CD4-positive, CD25-positive, alpha-beta regulatory T cell (primary cell): ENCODE data around the gene TMEM229B. TPM values are rescaled to one million over a fixed set of nuclear protein-coding genes. Genes with fewer than 3 reads are reported as not detected.
"Not testable (repeated sequence)": the region's sequence is repeated elsewhere in the genome, so short reads cannot be mapped to it uniquely, and the experiment has no call there.

Experiments
- ATAC-seq, 2 donors: fragments of 150-1000 bp; cut with Tn5 transposase; one replicate each; pipeline ENCODE4 v1.10.0; 2021; ENCODE audit warnings: low read depth in 2 of 2, moderate number of reproducible peaks in 2 of 2, moderate library complexity in 1 of 2
- DNase-seq, 3 donors: peaks; one replicate each; pipeline versions ENCODE4 v3.0.0 to v3.0.0-alpha.2; 2012 to 2022; ENCODE audit warnings: mixed read lengths in 1 of 3
- H3K27ac ChIP-seq: one replicate; pipeline ENCODE4 v1.7.0; 2013; ENCODE audit warnings: mild to moderate bottlenecking, low read length; ENCODE audit not compliant: insufficient read depth, poor library complexity, severe bottlenecking
- H3K27me3 ChIP-seq: one replicate; pipeline ENCODE4 v1.7.0; 2013; ENCODE audit warnings: low read length; ENCODE audit not compliant: control insufficient read depth, insufficient read depth
- H3K36me3 ChIP-seq: one replicate; pipeline ENCODE4 v1.7.0; 2013; ENCODE audit warnings: mild to moderate bottlenecking, low read length, moderate library complexity; ENCODE audit not compliant: control insufficient read depth, insufficient read depth
- H3K4me1 ChIP-seq: 2 replicates; pipeline ENCODE4 v1.7.0; 2013; ENCODE audit warnings: mild to moderate bottlenecking, low read length; ENCODE audit not compliant: insufficient read depth, control insufficient read depth, poor library complexity, severe bottlenecking
- H3K4me3 ChIP-seq: one replicate; pipeline ENCODE4 v1.7.0; 2013; ENCODE audit warnings: low read depth, mild to moderate bottlenecking, low read length, moderate library complexity
- H3K9me3 ChIP-seq, 2 experiments: 1 replicate in 1 of 2; 2 replicates in 1 of 2; pipeline ENCODE4 v1.7.0; 2013; ENCODE audit warnings: low read length in 2 of 2, mild to moderate bottlenecking in 1 of 2, moderate library complexity in 1 of 2; ENCODE audit not compliant: control insufficient read depth in 2 of 2
- H3K27ac Mint-ChIP-seq, 3 donors: one replicate each; pipeline ENCODE4 v1.8.0; 2020 to 2022; ENCODE audit warnings: mild to moderate bottlenecking in 3 of 3, mixed read lengths in 3 of 3, moderate library complexity in 2 of 3
- H3K27me3 Mint-ChIP-seq: one replicate; pipeline ENCODE4 v1.8.0; 2022; ENCODE audit warnings: mild to moderate bottlenecking, mixed read lengths
- H3K36me3 Mint-ChIP-seq: one replicate; pipeline ENCODE4 v1.8.0; 2020; ENCODE audit warnings: mixed read lengths
- H3K4me1 Mint-ChIP-seq, 4 donors: one replicate each; pipeline ENCODE4 v1.8.0; 2020 to 2022; ENCODE audit warnings: mixed read lengths in 4 of 4, mild to moderate bottlenecking in 1 of 4
- H3K4me3 Mint-ChIP-seq, 4 donors: one replicate each; pipeline ENCODE4 v1.8.0; 2020 to 2022; ENCODE audit warnings: mild to moderate bottlenecking in 4 of 4, mixed read lengths in 4 of 4, moderate library complexity in 3 of 4
- H3K9me3 Mint-ChIP-seq, 7 donors: one replicate each; pipeline ENCODE4 v1.8.0; 2020 to 2022; ENCODE audit warnings: mixed read lengths in 7 of 7, mild to moderate bottlenecking in 3 of 7, moderate library complexity in 2 of 7
- polyA plus RNA-seq, 4 donors: library from polyadenylated mRNA; unstranded; fragments of 300-500 nt; fragmentation: Illumina TruSeq; gene quantifications; one replicate each; pipeline ENCODE4 v1.2.3, GENCODE V29; 2021
- total RNA-seq: library from RNA; stranded (reverse); gene quantifications from one replicate; pipeline ENCODE4 v1.2.3, GENCODE V29; 2022

TMEM229B gene
- total and polyA plus RNA-seq, 5 donors from 2014 or later, result 8.2 to 21.6 (median 14.9) TPM

- no peak overlapping the region for H3K27ac Mint-ChIP-seq
Measured at GRCh38 chr14:67461996-67462395, 26.5 kb downstream of the TMEM229B start.

GRCh38 chr14:67461341-67461985 is 27.1 kb downstream of the TMEM229B start:
- Mint-ChIP-seq H3K4me1 (peaks cover 0 to 24% (median 10%) of the 10 kb centered on the region in 4 donors), H3K27me3 (peaks cover 4% of the 10 kb centered on the region), H3K9me3 (peaks cover 0 to 5% (median 0%) of the 10 kb centered on the region in 7 donors), H3K27ac (no peak overlapping the region), H3K4me3 (no peak overlapping the region), H3K36me3 (peaks cover 4% of the 10 kb centered on the region)
- peaks cover 7% of the 10 kb centered on the region for H3K4me1 ChIP-seq
- DNase-seq (no peak), ATAC-seq (no peak)
- no peaks in the 10 kb centered on the region for H3K9me3 ChIP-seq
- no peak overlapping the region for H3K4me3 ChIP-seq
- H3K27me3 ChIP-seq, result no peaks in the 10 kb centered on the region
- H3K27ac ChIP-seq, result no peak overlapping the region
- no peaks in the 10 kb centered on the region for H3K36me3 ChIP-seq

More at GRCh38 chr14:67461996-67462395, 26.5 kb downstream of the TMEM229B start:
- ATAC-seq (no peak), DNase-seq (no peak)
- Histone ChIP-seq H3K27ac (no peak overlapping the region), H3K27me3 (no peaks in the 10 kb centered on the region), H3K36me3 (no peaks in the 10 kb centered on the region), H3K4me3 (no peak overlapping the region), H3K9me3 (no peaks in the 10 kb centered on the region), H3K4me1 (peaks cover 7% of the 10 kb centered on the region)
- H3K4me1 Mint-ChIP-seq, result peaks cover 0 to 24% (median 11%) of the 10 kb centered on the region in 4 donors
- peaks cover 0 to under 1% (median 0%) of the 10 kb centered on the region in 7 donors for H3K9me3 Mint-ChIP-seq
- H3K4me3 Mint-ChIP-seq, result no peak overlapping the region
- H3K36me3 Mint-ChIP-seq, result peaks cover 4% of the 10 kb centered on the region
- peaks cover 4% of the 10 kb centered on the region for H3K27me3 Mint-ChIP-seq

GRCh38 chr14:67459336-67459735 is 29.2 kb downstream of the TMEM229B start:
- Mint-ChIP-seq H3K27ac (no peak overlapping the region), H3K36me3 (peaks cover 5% of the 10 kb centered on the region), H3K4me3 (no peak overlapping the region), H3K4me1 (peaks cover 0 to 18% (median 8%) of the 10 kb centered on the region in 4 donors), H3K9me3 (peaks cover 0 to 6% (median 0%) of the 10 kb centered on the region in 7 donors), H3K27me3 (peaks cover 4% of the 10 kb centered on the region)
- Histone ChIP-seq H3K27ac (no peak overlapping the region), H3K36me3 (no peaks in the 10 kb centered on the region), H3K4me3 (no peak overlapping the region), H3K27me3 (no peaks in the 10 kb centered on the region), H3K9me3 (no peaks in the 10 kb centered on the region), H3K4me1 (peaks cover 6% of the 10 kb centered on the region)
- ATAC-seq, result no peak
- no peak for DNase-seq

- no peaks in the 10 kb centered on the region for H3K36me3 ChIP-seq
- Mint-ChIP-seq H3K9me3 (peaks cover 0 to 6% (median 0%) of the 10 kb centered on the region in 7 donors), H3K27ac (no peak overlapping the region), H3K4me3 (no peak overlapping the region), H3K27me3 (peaks cover 8% of the 10 kb centered on the region), H3K36me3 (peaks cover 7% of the 10 kb centered on the region), H3K4me1 (peaks cover 0 to 14% (median 5%) of the 10 kb centered on the region in 4 donors)
- no peak for DNase-seq
- no peaks in the 10 kb centered on the region for H3K27me3 ChIP-seq
- ATAC-seq, result no peak
- no peaks in the 10 kb centered on the region for H3K9me3 ChIP-seq
- H3K4me3 ChIP-seq, result no peak overlapping the region
- no peak overlapping the region for H3K27ac ChIP-seq
- H3K4me1 ChIP-seq, result no peaks in the 10 kb centered on the region
Measured at GRCh38 chr14:67457782-67458181, 30.7 kb downstream of the TMEM229B start.

- no peak overlapping the region for H3K4me3 Mint-ChIP-seq
- no peak overlapping the region for H3K27ac Mint-ChIP-seq
- Histone ChIP-seq H3K4me1 (no peaks in the 10 kb centered on the region), H3K4me3 (no peak overlapping the region), H3K27me3 (no peaks in the 10 kb centered on the region), H3K36me3 (no peaks in the 10 kb centered on the region), H3K9me3 (no peaks in the 10 kb centered on the region), H3K27ac (no peak overlapping the region)
- peaks cover 0 to 10% (median 3%) of the 10 kb centered on the region in 4 donors for H3K4me1 Mint-ChIP-seq
- H3K27me3 Mint-ChIP-seq, result peaks cover 8% of the 10 kb centered on the region
- DNase-seq (no peak), ATAC-seq (no peak)
- peaks cover 3% of the 10 kb centered on the region for H3K36me3 Mint-ChIP-seq
- H3K9me3 Mint-ChIP-seq, result peaks cover 0 to 6% (median 0%) of the 10 kb centered on the region in 7 donors
Measured at GRCh38 chr14:67456732-67457131, 31.8 kb downstream of the TMEM229B start.

- ATAC-seq (no peak), DNase-seq (no peak)
- Mint-ChIP-seq H3K9me3 (peaks cover 0 to 12% (median 0%) of the 10 kb centered on the region in 7 donors), H3K27ac (no peak overlapping the region), H3K4me1 (peaks cover 0 to 6% (median 3%) of the 10 kb centered on the region in 4 donors), H3K36me3 (peaks cover 3% of the 10 kb centered on the region), H3K27me3 (peaks cover 5% of the 10 kb centered on the region), H3K4me3 (no peak overlapping the region)
- H3K36me3 ChIP-seq, result no peaks in the 10 kb centered on the region
- H3K27me3 ChIP-seq, result no peaks in the 10 kb centered on the region
- no peaks in the 10 kb centered on the region for H3K4me1 ChIP-seq
- H3K27ac ChIP-seq, result no peak overlapping the region
- H3K4me3 ChIP-seq, result no peak overlapping the region
- H3K9me3 ChIP-seq, result no peaks in the 10 kb centered on the region
Measured at GRCh38 chr14:67453575-67454300, 34.8 kb downstream of the TMEM229B start.

- H3K4me1 Mint-ChIP-seq, H3K27me3 ChIP-seq, DNase-seq, H3K9me3 Mint-ChIP-seq, H3K27ac ChIP-seq, H3K4me3 ChIP-seq, ATAC-seq, H3K4me1 ChIP-seq, H3K27ac Mint-ChIP-seq, H3K36me3 Mint-ChIP-seq, H3K36me3 ChIP-seq, H3K4me3 Mint-ChIP-seq, H3K9me3 ChIP-seq: not testable (repeated sequence)
- peaks cover 11% of the 10 kb centered on the region for H3K27me3 Mint-ChIP-seq
Measured at GRCh38 chr14:67451667-67452066, 36.9 kb downstream of the TMEM229B start.
